ENCODE data around the gene ZBTB47. TPM values are rescaled to one million over a fixed set of nuclear protein-coding genes. Genes with fewer than 3 reads are reported as not detected.

The ZBTB47 gene
- total RNA-seq, 1 donor from 2014 or later = 26.7 TPM

- no peak overlapping the region for H3K27ac Mint-ChIP-seq (ENCODE audit: unreplicated experiment)
- no peak for TF ChIP-seq CTCF (IDR thresholded peaks at IDR 0.05)
- no peak overlapping the region for H3K4me3 Mint-ChIP-seq (ENCODE audit: unreplicated experiment)
- H3K36me3 Mint-ChIP-seq (ENCODE audit: unreplicated experiment) = no peaks in the 10 kb centered on the region
- DNase-seq (ENCODE audit: extremely low spot score, unreplicated experiment) = no peak
- no peaks in the 10 kb centered on the region for H3K9me3 Mint-ChIP-seq (ENCODE audit: unreplicated experiment)
- H3K27me3 Mint-ChIP-seq (ENCODE audit: unreplicated experiment) = peaks cover 17% of the 10 kb centered on the region
- no peaks in the 10 kb centered on the region for H3K4me1 Mint-ChIP-seq (ENCODE audit: unreplicated experiment)
Measured at GRCh38 chr3:42690766-42691680, 37.5 kb downstream of the ZBTB47 start.

- H3K36me3 Mint-ChIP-seq (ENCODE audit: unreplicated experiment) = no peaks in the 10 kb centered on the region
- TF ChIP-seq CTCF (IDR thresholded peaks at IDR 0.05) = no peak
- H3K27me3 Mint-ChIP-seq (ENCODE audit: unreplicated experiment) = peaks cover 17% of the 10 kb centered on the region
- no peak overlapping the region for H3K4me3 Mint-ChIP-seq (ENCODE audit: unreplicated experiment)
- no peaks in the 10 kb centered on the region for H3K4me1 Mint-ChIP-seq (ENCODE audit: unreplicated experiment)
- H3K9me3 Mint-ChIP-seq (ENCODE audit: unreplicated experiment) = no peaks in the 10 kb centered on the region
- no peak for DNase-seq (ENCODE audit: extremely low spot score, unreplicated experiment)
- H3K27ac Mint-ChIP-seq (ENCODE audit: unreplicated experiment) = no peak overlapping the region
Measured at GRCh38 chr3:42691816-42692666, 38.5 kb downstream of the ZBTB47 start.

GRCh38 chr3:42692667-42693529 is 39.4 kb downstream of the ZBTB47 start:
- Mint-ChIP-seq H3K9me3 (ENCODE audit: unreplicated experiment) (no peaks in the 10 kb centered on the region), H3K27ac (ENCODE audit: unreplicated experiment) (no peak overlapping the region), H3K4me1 (ENCODE audit: unreplicated experiment) (no peaks in the 10 kb centered on the region), H3K36me3 (ENCODE audit: unreplicated experiment) (no peaks in the 10 kb centered on the region), H3K27me3 (ENCODE audit: unreplicated experiment) (peaks cover 17% of the 10 kb centered on the region), H3K4me3 (ENCODE audit: unreplicated experiment) (no peak overlapping the region)
- DNase-seq (ENCODE audit: extremely low spot score, unreplicated experiment) = no peak
- no peak for TF ChIP-seq CTCF (IDR thresholded peaks at IDR 0.05)

- no peak for DNase-seq (ENCODE audit: extremely low spot score, unreplicated experiment)
- Mint-ChIP-seq H3K27ac (ENCODE audit: unreplicated experiment) (no peak overlapping the region), H3K36me3 (ENCODE audit: unreplicated experiment) (no peaks in the 10 kb centered on the region), H3K4me3 (ENCODE audit: unreplicated experiment) (no peak overlapping the region), H3K4me1 (ENCODE audit: unreplicated experiment) (no peaks in the 10 kb centered on the region), H3K27me3 (ENCODE audit: unreplicated experiment) (peaks cover 17% of the 10 kb centered on the region), H3K9me3 (ENCODE audit: unreplicated experiment) (no peaks in the 10 kb centered on the region)
- no peak for TF ChIP-seq CTCF (IDR thresholded peaks at IDR 0.05)
Measured at GRCh38 chr3:42693530-42693930, 40.0 kb downstream of the ZBTB47 start.

Data from osteocyte (in vitro differentiated cells).